ENCODE data around the gene UNKL. TPM values are rescaled to one million over a fixed set of nuclear protein-coding genes. Genes with fewer than 3 reads are reported as not detected.

UNKL gene
- total and polyA plus RNA-seq, 2 donors (not counting 1 experiment from before 2014, with no cell fraction given), result 53.9 to 178 TPM

- POLR2A ChIA-PET, result interaction anchor here (0.6 to 1.9 kb wide), 15 partner anchors 8 to 362 kb away, joined by 3 to 21 read pairs (median 6); partner anchors contain the start of genes IFT140, NUBP2, SPSB3 and TELO2
- Mint-ChIP-seq H3K27ac (peak overlapping the region; percentile 99), H3K4me1 (peaks cover 22% of the 10 kb centered on the region), H3K4me3 (peak overlapping the region; percentile 94), H3K27me3 (no peaks in the 10 kb centered on the region), H3K9me3 (ENCODE audit: insufficient read depth) (no peaks in the 10 kb centered on the region)
- DNase-seq, result no peak
- intact Hi-C loops (cut with micrococcal nuclease), result loop anchor here (1.0 to 2.0 kb wide), 7 partner anchors 41 to 363 kb away; partner anchors contain the start of genes CRAMP1, IFT140, NUBP2 and SPSB3
- Histone ChIP-seq H3K4me2 (replicated peaks; ENCODE audit: low read depth, low read length, poor library complexity, severe bottlenecking) (peak overlapping the region; percentile 94), H2AFZ (ENCODE audit: insufficient read depth, low read depth, low read length, poor library complexity, severe bottlenecking) (peak overlapping the region; percentile 81), H3K27me3 (replicated peaks in 1 of 4; ENCODE audit: control extremely low read depth in 1 of 4, control insufficient read depth in 3 of 4, insufficient read depth in 4 of 4, low read length in 3 of 4) (no peaks in the 10 kb centered on the region), H3K9ac (ENCODE audit: low read length) (peak overlapping the region; percentile 83), H3K36me3 (replicated peaks in 1 of 2; ENCODE audit: control extremely low read depth in 1 of 2, control insufficient read depth in 1 of 2, extremely low read depth in 1 of 2, insufficient read depth in 2 of 2, low read length in 1 of 2) (no peaks in the 10 kb centered on the region), H3K27ac (ENCODE audit: low read length in 2 of 2) (peak overlapping the region; percentile 86 to 92), H3K9me3 (ENCODE audit: control extremely low read depth in 1 of 3, control insufficient read depth in 2 of 3, insufficient read depth in 1 of 3, low read length in 2 of 3) (no peaks in the 10 kb centered on the region), H4K20me1 (ENCODE audit: control insufficient read depth, insufficient read depth, low read length, poor library complexity, severe bottlenecking) (peaks cover 8% of the 10 kb centered on the region), H3K79me2 (ENCODE audit: control insufficient read depth, insufficient read depth, low read length) (peaks cover 42% of the 10 kb centered on the region), H3K4me1 (ENCODE audit: control insufficient read depth in 2 of 2, insufficient read depth in 2 of 2, low read length in 2 of 2) (peaks cover 6 to 19% of the 10 kb centered on the region in 2 donors), H3K4me3 (ENCODE audit: control extremely low read depth in 1 of 5, extremely low read depth in 1 of 5, insufficient read depth in 1 of 5, low read depth in 2 of 5, low read length in 4 of 5) (peak overlapping the region; percentile 74 to 95 (median 88))
- CTCF ChIA-PET, result interaction anchor here (0.8 to 2.3 kb wide), 8 partner anchors 8 to 363 kb away, joined by 3 to 5 read pairs (median 4); partner anchors contain the start of genes MAPK8IP3, NUBP2 and SPSB3
- no peak for TF ChIP-seq EZH2 (IDR thresholded peaks at IDR 0.05; ENCODE audit: borderline replicate concordance, insufficient read depth, low read depth, low read length, poor library complexity, severe bottlenecking)
- no peak for ATAC-seq (ENCODE audit: low read depth)
- WGBS (ENCODE audit: insufficient coverage), result 3% methylated on average over 22 of the region's 22 CpGs
Observed at GRCh38 chr16:1420111-1420539, 5.6 kb upstream of the UNKL start.

DNA sequence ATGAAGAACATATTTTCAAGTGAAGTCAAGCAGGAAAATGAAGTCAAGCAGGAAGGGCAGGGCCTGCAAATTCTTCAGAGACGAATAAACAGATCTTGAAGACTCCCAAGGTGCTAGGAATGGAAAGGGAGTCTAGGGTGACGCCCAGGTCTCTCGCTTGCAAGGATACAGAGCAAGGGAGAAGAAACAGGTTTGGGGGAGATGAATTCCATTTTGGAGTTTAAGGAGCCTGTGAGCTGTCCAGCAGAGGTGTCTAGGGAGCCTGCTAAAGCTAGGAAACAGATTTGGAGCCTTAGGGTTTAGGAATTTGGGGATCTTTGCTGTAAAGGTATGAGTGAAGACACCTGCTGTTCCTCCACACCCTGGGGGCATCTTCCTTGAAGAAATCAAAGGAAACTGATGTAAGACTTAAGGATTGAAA lies 2.0 kb upstream of the UNKL start:
- Mint-ChIP-seq H3K4me1 (peaks cover 26% of the 10 kb centered on the region), H3K9me3 (ENCODE audit: insufficient read depth) (no peaks in the 10 kb centered on the region), H3K27me3 (no peaks in the 10 kb centered on the region), H3K4me3 (peak overlapping the region; percentile 7), H3K27ac (peak overlapping the region; percentile 67)
- Histone ChIP-seq H2AFZ (ENCODE audit: insufficient read depth, low read depth, low read length, poor library complexity, severe bottlenecking) (no peak overlapping the region), H3K27me3 (replicated peaks in 1 of 4; ENCODE audit: control extremely low read depth in 1 of 4, control insufficient read depth in 3 of 4, insufficient read depth in 4 of 4, low read length in 3 of 4) (no peaks in the 10 kb centered on the region), H4K20me1 (ENCODE audit: control insufficient read depth, insufficient read depth, low read length, poor library complexity, severe bottlenecking) (peaks cover 35% of the 10 kb centered on the region), H3K9me3 (ENCODE audit: control extremely low read depth in 1 of 3, control insufficient read depth in 2 of 3, insufficient read depth in 1 of 3, low read length in 2 of 3) (no peaks in the 10 kb centered on the region), H3K4me3 (ENCODE audit: control extremely low read depth in 1 of 5, extremely low read depth in 1 of 5, insufficient read depth in 1 of 5, low read depth in 2 of 5, low read length in 4 of 5) (no peak overlapping the region), H3K36me3 (replicated peaks in 1 of 2; ENCODE audit: control extremely low read depth in 1 of 2, control insufficient read depth in 1 of 2, extremely low read depth in 1 of 2, insufficient read depth in 2 of 2, low read length in 1 of 2) (peaks cover 0 to 14% of the 10 kb centered on the region in 2 experiments), H3K4me1 (ENCODE audit: control insufficient read depth in 2 of 2, insufficient read depth in 2 of 2, low read length in 2 of 2) (peaks cover 12 to 33% of the 10 kb centered on the region in 2 donors), H3K9ac (ENCODE audit: low read length) (no peak overlapping the region), H3K4me2 (replicated peaks; ENCODE audit: low read depth, low read length, poor library complexity, severe bottlenecking) (no peak overlapping the region), H3K79me2 (ENCODE audit: control insufficient read depth, insufficient read depth, low read length) (peaks cover 64% of the 10 kb centered on the region), H3K27ac (ENCODE audit: low read length in 2 of 2) (no peak overlapping the region)
- ChIA-PET POLR2A (interaction anchor here (0.7 kb wide), 1 partner anchor 108 kb away, joined by 4 read pairs; no protein-coding TSS in a partner anchor), CTCF (interaction anchor here (0.8 to 1.2 kb wide), 2 partner anchors 11 to 37 kb away, joined by 3 read pairs; no protein-coding TSS in a partner anchor)
- no peak for ATAC-seq (ENCODE audit: low read depth)
- no peak for DNase-seq
- intact Hi-C loops (cut with micrococcal nuclease), result no loop called here
- whole genome bisulfite sequencing (ENCODE audit: insufficient coverage), result 93% methylated on average over 3 of the region's 3 CpGs
- TF ChIP-seq EZH2 (IDR thresholded peaks at IDR 0.05; ENCODE audit: borderline replicate concordance, insufficient read depth, low read depth, low read length, poor library complexity, severe bottlenecking), result no peak
- TF ChIP-seq, protein P1, sequence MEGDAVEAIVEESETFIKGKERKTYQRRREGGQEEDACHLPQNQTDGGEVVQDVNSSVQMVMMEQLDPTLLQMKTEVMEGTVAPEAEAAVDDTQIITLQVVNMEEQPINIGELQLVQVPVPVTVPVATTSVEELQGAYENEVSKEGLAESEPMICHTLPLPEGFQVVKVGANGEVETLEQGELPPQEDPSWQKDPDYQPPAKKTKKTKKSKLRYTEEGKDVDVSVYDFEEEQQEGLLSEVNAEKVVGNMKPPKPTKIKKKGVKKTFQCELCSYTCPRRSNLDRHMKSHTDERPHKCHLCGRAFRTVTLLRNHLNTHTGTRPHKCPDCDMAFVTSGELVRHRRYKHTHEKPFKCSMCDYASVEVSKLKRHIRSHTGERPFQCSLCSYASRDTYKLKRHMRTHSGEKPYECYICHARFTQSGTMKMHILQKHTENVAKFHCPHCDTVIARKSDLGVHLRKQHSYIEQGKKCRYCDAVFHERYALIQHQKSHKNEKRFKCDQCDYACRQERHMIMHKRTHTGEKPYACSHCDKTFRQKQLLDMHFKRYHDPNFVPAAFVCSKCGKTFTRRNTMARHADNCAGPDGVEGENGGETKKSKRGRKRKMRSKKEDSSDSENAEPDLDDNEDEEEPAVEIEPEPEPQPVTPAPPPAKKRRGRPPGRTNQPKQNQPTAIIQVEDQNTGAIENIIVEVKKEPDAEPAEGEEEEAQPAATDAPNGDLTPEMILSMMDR (IDR thresholded peaks at IDR 0.05), result no peak

Data from B cell (primary cell).